HG03460 (cell line): ENCODE results near the gene TRIM39.
"Not testable (repeated sequence)": the region's sequence is repeated elsewhere in the genome, so short reads cannot be mapped to it uniquely, and the experiment has no call there.

ENCODE experiments used
- ATAC-seq: cut with Tn5 transposase; IDR thresholded peaks from one replicate; pipeline ENCODE4 v1.9.1; 2021; ENCODE audit not compliant: unreplicated experiment

TRIM39 gene

GRCh38 chr6:30326526-30327231 is at the start of gene TRIM39:
Gene TRIM39 (plus strand): TSS chr6:30326927. CDS start chr6:30329318, 2,391 bp downstream.
- ATAC-seq: peak; percentile 64

- not testable (repeated sequence) for ATAC-seq
These were observed 45.7 kb upstream of the TRIM39 start for GRCh38 chr6:30280988-30281387.

DNA sequence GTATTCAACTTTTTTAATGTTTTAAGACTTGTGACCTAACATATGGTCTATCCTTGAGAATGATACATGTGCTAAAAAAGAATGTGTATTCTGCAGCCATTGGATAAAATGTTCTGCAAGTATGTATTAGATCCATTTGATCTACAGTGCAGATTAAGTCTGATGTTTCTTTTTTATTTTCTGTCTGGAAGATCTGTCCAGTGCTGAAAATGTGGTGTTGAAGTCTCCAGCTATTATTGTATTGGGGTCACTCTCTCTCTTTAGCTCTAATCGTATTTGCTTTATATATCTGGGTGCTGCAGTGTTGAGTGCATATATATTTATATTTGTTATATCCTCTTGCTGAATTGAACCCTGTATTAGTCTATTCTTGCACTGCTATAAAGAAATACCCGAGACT is 44.2 kb upstream of the TRIM39 start:
- ATAC-seq: no peak

GRCh38 chr6:30283761-30284160 is 43.0 kb upstream of the TRIM39 start:
- no peak for ATAC-seq

DNA sequence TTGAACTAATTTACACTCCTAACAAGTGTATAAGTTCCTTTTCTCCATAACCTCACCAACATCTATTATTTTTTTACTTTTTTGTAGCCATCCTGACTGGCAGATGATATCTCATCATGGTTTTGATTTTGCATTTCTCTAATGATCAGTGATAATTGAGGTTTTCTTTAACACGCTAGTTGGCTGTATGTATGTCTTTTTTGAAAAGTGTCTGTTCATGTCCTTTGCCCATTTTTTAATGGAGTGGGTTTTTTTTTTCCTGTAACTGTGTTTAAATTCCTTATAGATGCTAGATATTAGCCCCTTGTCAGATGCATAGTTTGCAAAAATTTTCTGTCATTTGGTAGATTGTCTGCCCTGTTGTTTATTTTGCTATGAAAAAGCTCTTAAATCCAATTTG is 39.6 kb upstream of the TRIM39 start:
- no peak for ATAC-seq

DNA sequence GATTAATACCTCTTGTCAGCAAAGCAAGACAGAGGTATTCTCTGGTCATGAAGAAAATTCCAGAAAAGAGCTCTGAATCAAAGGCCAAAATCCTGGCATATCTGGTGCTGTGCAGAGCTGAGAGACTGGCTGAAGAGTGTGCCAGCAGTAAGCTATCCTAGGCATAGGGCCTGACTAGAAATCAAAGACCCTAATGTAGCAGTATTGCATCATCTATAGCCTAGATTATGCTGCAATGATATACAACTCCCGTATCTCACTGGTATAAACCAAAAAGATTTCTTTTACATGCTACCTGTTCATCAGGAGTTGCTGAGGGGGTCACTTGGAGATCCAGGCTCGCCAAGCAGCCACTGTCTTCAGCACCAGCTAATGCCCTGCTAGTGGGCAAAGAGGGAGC is 30.9 kb upstream of the TRIM39 start:
- no peak for ATAC-seq

GRCh38 chr6:30304002-30304401 is 22.7 kb upstream of the TRIM39 start:
- no peak for ATAC-seq

DNA sequence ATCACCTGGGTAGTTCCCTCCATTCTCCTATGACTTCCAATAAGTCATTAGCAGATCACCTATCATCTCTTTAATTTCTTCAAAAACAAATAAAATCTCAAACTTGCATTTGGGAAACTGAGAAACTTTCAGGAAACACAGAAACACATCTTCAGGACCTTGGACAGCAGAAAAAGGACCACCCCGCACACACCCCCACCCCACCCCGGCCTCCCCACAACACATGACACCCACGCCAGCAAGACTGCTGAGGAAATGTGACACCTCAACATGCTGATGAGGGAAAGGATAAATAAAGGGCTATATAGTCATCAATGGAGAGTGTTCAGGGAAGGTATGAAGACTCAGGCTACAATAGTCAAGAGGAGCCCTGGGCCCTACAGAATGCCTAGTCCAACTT is 15.6 kb upstream of the TRIM39 start:
- no peak for ATAC-seq

GRCh38 chr6:30311671-30312070 is 15.1 kb upstream of the TRIM39 start:
- ATAC-seq: no peak

DNA sequence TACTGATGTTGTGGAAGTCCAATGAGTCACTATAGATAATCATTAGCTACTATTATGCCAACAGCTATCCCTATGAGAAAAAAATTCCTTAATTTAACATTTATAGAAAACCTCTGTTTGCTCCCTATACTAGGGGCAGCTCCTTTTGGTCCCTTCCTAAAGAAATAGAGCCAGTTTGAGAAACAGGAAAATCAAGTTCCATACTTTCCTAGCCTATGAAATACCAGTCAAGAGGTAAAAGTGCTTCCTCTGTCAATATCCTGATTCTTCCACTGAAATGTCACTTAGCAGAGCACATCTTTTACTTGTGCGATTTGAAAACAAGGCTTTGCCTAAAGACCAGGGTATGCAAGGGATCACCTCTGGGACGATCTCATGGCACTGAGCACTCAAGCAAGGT is 14.5 kb upstream of the TRIM39 start:
- ATAC-seq: no peak

GRCh38 chr6:30312676-30313321 is 13.9 kb upstream of the TRIM39 start:
- ATAC-seq: no peak

DNA sequence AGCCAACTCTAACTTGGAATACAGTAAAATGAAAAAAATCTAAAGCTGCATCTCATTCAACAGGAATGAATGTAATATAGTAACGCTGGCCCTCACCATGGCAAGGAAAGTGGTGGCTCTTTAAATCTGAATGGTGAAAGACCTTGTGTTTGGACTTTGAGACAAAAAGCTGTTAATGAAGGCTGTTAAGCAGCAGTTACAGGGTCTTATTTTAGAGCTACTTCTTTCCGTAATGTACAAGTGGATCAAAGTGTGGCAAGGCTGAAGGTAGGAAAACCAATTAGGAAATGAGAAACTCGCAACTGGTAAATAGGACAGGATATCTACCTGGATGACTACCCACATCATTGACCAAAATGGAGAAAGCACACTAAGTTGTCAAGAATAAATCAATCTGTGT is 11.6 kb upstream of the TRIM39 start:
- ATAC-seq: no peak

- ATAC-seq: no peak
These were observed 8.7 kb upstream of the TRIM39 start for GRCh38 chr6:30317913-30318589.

GRCh38 chr6:30319146-30319835 is 7.4 kb upstream of the TRIM39 start:
- ATAC-seq: no peak

- no peak for ATAC-seq
These were observed 4.9 kb upstream of the TRIM39 start for GRCh38 chr6:30321692-30322388.

GRCh38 chr6:30322527-30323501 is 3.9 kb upstream of the TRIM39 start:
- no peak for ATAC-seq

DNA sequence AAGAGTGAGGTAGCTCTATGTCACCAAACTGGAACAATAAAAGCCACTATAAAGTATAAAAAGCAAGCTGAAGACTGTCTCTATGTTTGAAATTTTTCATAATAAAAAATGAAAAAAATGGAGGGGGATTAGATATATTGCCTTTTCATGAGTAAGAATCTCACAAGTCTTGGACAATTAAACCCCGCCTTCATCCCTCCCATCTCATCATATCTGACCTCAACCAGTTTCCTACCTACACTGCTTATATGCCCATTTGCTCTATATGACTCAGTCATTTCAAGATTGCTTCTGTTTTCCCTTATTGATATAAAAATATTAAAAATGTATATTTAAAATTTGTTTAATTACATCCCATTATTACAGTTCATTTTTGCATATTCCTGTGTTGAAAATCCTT is 2.9 kb upstream of the TRIM39 start:
- no peak for ATAC-seq

GRCh38 chr6:30325150-30325872 is 1.4 kb upstream of the TRIM39 start:
- ATAC-seq: peak; percentile 45

DNA sequence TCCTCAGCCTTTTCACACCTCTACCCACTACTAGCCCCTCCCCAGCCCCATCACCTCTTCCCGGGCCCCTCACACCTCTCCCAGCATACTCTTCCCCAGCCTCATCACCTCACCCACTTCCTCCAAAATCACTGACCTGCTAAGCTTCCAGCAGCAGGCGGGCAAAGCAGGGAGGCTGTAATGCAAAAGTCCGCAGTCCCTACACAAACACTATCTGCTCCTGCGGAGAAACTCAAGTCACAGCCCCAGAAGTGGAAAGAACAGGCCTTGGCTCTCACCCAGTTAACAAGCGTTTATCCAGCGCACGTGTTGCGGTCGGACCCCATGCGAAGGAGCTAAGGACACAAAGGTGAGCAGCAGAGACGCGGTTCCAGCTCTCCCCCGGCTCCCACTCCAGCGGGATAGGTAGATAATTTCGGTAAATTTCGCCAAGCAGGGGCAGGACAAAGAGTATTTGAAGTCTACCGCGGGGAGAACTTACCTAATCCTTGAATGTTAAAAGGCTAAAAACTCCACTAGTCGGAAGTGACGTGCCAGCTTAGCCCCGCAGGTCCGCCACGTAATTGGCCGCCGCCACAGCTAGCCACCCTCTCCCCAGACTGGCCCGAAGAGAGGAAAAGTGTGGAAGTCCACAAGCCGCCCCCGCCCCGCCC is 728 bp upstream of the TRIM39 start:
- ATAC-seq: peak; percentile 43
